ENCODE data around the gene STKLD1. TPM values are rescaled to one million over a fixed set of nuclear protein-coding genes. Genes with fewer than 3 reads are reported as not detected.
"Not testable (repeated sequence)": the region's sequence is repeated elsewhere in the genome, so short reads cannot be mapped to it uniquely, and the experiment has no call there.

The STKLD1 gene
- total RNA-seq, 1 donor from 2014 or later = 1.2 TPM

DNA sequence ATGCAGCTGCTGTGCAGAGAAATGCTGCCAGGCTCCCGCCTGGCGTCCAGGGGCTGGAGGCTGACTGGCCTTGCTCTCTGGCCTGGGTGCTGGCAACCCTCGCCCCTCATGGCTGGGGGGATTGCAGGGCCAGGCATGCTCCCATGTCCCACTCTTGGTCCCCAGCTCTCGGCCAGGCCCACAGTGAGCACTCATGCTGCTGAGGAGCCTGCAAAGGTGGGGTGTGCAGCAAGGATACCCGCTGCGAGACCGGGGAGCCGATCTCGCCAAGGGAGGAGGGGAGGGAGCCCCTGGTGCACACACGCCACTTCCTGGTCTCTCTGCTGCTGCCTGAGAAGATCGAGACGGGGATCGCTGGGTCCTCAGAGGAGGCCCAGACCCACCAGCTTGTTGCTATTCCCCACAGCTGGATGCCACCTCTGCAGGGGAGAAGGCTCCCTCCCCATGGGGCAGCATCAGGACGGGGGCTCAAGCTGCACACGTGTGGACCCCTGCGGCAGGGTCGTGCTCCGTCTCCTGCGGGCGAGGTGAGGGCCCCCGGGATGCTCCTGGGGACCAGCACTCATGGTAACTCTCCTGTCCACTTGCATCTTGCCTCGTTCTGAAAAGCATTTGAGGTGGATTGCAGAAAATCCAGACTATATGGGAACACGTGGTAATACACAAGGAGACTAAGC lies 69.3 kb downstream of the STKLD1 start:
- DNase-seq = no peak

DNA sequence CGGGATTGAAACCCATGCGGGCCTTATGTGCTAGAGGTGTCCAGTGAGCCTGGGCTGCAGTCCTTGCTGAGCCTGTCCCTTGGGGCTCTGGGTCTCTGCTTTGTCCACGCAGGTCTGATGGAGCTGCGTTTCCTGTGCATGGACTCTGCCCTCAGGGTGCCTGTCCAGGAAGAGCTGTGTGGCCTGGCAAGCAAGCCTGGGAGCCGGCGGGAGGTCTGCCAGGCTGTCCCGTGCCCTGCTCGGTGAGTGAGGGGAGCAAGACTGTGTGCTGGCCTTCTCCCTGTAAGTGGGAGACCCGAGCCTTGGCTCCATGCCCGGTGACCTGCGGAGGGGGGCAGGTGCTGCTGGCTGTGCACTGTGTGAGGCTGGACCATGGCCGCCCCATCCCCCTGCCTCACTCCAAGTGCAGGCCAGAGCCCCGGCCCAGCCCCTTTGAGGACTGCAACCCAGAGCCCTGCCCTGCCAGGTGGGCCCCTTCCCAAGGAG lies 72.4 kb downstream of the STKLD1 start:
- DNase-seq = no peak

- no peak for DNase-seq
These were observed 73.6 kb downstream of the STKLD1 start for GRCh38 chr9:133449760-133450159.

DNA sequence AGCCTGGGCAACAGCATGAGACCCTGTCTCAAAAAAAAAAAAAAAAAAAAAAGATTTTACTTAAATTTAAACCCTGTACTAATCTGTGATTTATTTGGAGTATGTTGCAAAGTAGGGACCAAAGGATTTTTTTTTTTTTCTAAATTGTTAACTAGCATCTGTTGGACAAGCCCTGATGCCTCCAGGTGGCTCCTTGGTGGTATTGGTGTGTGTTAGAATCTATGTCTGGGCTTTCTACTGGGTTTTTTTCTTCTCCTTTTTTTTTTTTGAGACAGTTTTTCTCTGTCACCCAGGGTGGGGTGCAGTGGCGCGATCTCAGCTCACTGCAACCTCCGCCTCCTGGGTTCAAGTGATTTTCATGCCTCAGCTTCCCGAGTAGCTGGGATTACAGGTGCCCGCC lies 75.7 kb downstream of the STKLD1 start:
- DNase-seq = not testable (repeated sequence)

DNA sequence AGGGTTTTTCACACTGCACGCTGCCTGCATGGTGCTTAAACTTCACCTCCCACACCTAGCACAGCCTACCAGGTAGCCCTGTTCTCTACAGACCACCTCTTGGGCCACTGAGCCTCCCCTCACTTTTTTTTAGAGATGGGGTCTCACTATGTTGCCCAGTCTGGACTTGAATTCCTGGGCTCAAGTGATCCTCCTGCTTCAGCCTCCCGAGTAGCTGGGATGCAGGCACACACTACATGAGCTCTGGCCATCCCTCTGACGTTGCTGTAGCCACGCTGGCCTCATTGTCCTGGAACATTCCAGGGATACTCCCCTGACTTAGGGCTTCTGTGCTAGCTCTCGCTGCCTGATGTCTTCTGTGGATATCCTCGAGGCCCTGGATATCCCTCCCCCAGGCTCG lies 76.4 kb downstream of the STKLD1 start:
- DNase-seq = no peak

DNA sequence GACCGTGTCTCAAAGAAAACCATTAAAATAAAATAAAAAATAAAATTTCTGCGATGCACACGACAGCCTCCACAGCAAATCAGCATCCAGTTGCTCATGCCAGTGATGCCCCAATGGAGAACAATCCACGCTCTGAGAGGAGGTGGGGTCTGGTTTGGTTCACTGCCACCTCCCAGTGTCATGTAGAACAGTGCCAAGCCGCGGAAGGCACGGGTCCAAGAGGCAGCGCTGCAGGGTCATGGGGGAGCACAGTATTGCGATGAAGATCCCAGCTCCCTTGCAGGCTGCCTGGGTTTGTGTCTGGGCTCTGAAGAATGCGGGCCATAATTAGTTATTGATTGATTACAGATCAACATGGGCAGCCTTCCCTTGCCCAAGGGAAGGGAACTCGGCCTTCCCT lies 77.5 kb downstream of the STKLD1 start:
- no peak for DNase-seq

- DNase-seq = no peak
These were observed 78.2 kb downstream of the STKLD1 start for GRCh38 chr9:133454325-133454724.

- DNase-seq = no peak
These were observed 78.9 kb downstream of the STKLD1 start for GRCh38 chr9:133454943-133455673.

Other genes starting within 250 kb of the STKLD1 start
- gene GBGT1, start 212.5 kb upstream of the STKLD1 start, total RNA-seq = 15.7 and 28.0 TPM in 2 replicates
- gene OBP2B, start 167.1 kb upstream of the STKLD1 start, total RNA-seq = not detected in 2 replicates
- gene ABO, start 101.2 kb upstream of the STKLD1 start, total RNA-seq = under 0.01 and 0.51 TPM in 2 replicates
- gene SURF6, start 40.2 kb upstream of the STKLD1 start, total RNA-seq = 13.0 and 15.0 TPM in 2 replicates
- 17.7 and 26.6 TPM in 2 replicates for gene MED22, start 28.2 kb upstream of the STKLD1 start, total RNA-seq
- gene RPL7A, start 28.1 kb upstream of the STKLD1 start, total RNA-seq = 1,936 and 2,833 TPM in 2 replicates
- gene SURF1, start 19.9 kb upstream of the STKLD1 start, total RNA-seq = 15.3 and 31.1 TPM in 2 replicates
- gene SURF2, start 19.8 kb upstream of the STKLD1 start, total RNA-seq = 11.2 and 11.7 TPM in 2 replicates
- 370 and 397 TPM in 2 replicates for gene SURF4, start 306 bp upstream of the STKLD1 start, total RNA-seq
- gene REXO4, start 41.6 kb downstream of the STKLD1 start, total RNA-seq = 16.2 and 26.9 TPM in 2 replicates
- gene ADAMTS13, start 46.0 kb downstream of the STKLD1 start, total RNA-seq = 0.84 and 1.0 TPM in 2 replicates
- gene CACFD1, start 83.6 kb downstream of the STKLD1 start, total RNA-seq = 12.8 and 21.4 TPM in 2 replicates
- 32.0 and 42.1 TPM in 2 replicates for gene SLC2A6, start 102.7 kb downstream of the STKLD1 start, total RNA-seq
- not detected in 2 replicates for gene MYMK, start 148.6 kb downstream of the STKLD1 start, total RNA-seq
- gene ADAMTSL2, start 158.3 kb downstream of the STKLD1 start, total RNA-seq = under 0.01 and 0.17 TPM in 2 replicates
- gene FAM163B, start 233.0 kb downstream of the STKLD1 start, total RNA-seq = not detected in 2 replicates

All from dermis blood vessel endothelial cell (primary cell).